ENCODE measurements around the gene MEIS2.

The MEIS2 gene

GRCh38 chr15:37037850-37038715, 62.3 kb downstream of the MEIS2 start:
- no peak for DNase-seq

- no peak for DNase-seq
Observed at GRCh38 chr15:37037071-37037655, 63.2 kb downstream of the MEIS2 start.

GRCh38 chr15:37034835-37035748, 65.3 kb downstream of the MEIS2 start:
- DNase-seq = no peak

- no peak for DNase-seq
Observed at GRCh38 chr15:37034392-37034791, 66.0 kb downstream of the MEIS2 start.

- DNase-seq = no peak
Observed at GRCh38 chr15:37032091-37032775, 68.1 kb downstream of the MEIS2 start.

- DNase-seq = no peak
Observed at GRCh38 chr15:37031198-37031597, 69.2 kb downstream of the MEIS2 start.

- DNase-seq = no peak
Observed at GRCh38 chr15:37028625-37029296, 71.6 kb downstream of the MEIS2 start.

GRCh38 chr15:37020852-37021251, 79.5 kb downstream of the MEIS2 start:
- no peak for DNase-seq

GRCh38 chr15:37019479-37020433, 80.6 kb downstream of the MEIS2 start:
- no peak for DNase-seq

GRCh38 chr15:37017031-37017625, 83.2 kb downstream of the MEIS2 start:
- DNase-seq = no peak

- no peak for DNase-seq
Observed at GRCh38 chr15:37016231-37016630, 84.1 kb downstream of the MEIS2 start.

GRCh38 chr15:37015451-37015850, 84.9 kb downstream of the MEIS2 start:
- DNase-seq = no peak

GRCh38 chr15:37015035-37015434, 85.3 kb downstream of the MEIS2 start:
- DNase-seq = no peak

GRCh38 chr15:37014566-37014965, 85.8 kb downstream of the MEIS2 start:
- DNase-seq = no peak

GRCh38 chr15:37014137-37014536, 86.2 kb downstream of the MEIS2 start:
- no peak for DNase-seq

GRCh38 chr15:37010595-37010994, 89.8 kb downstream of the MEIS2 start:
- no peak for DNase-seq

- DNase-seq = no peak
Observed at GRCh38 chr15:37009288-37009687, 91.1 kb downstream of the MEIS2 start.

- DNase-seq = no peak
Observed at GRCh38 chr15:37008205-37008604, 92.1 kb downstream of the MEIS2 start.

- DNase-seq = no peak
Observed at GRCh38 chr15:37007301-37007700, 93.0 kb downstream of the MEIS2 start.

GRCh38 chr15:37004981-37005735, 95.2 kb downstream of the MEIS2 start:
- DNase-seq = no peak

Measured in activated naive CD4-positive, alpha-beta T cell (primary cell).